Lung (tissue), 12 donors: ENCODE data around the gene CDC42BPA. TPM values are rescaled to one million over a fixed set of nuclear protein-coding genes. Genes with fewer than 3 reads are reported as not detected.

Experiments
- ATAC-seq: fragments of 200-7000 bp; cut with Tn5 transposase; one replicate; pipeline ENCODE4 v1.9.1; 2020; ENCODE audit warnings: moderate number of reproducible peaks; ENCODE audit not compliant: insufficient read depth, low FRiP score
- DNase-seq, 3 donors: peaks; one replicate each; pipeline ENCODE4 v3.0.0-alpha.2; 2013 to 2017
- H3K27ac ChIP-seq, 2 donors: one replicate each; pipeline ENCODE4 v1.5.1; 2013; ENCODE audit warnings: mild to moderate bottlenecking in 2 of 2, moderate library complexity in 2 of 2, control low read depth in 1 of 2, inconsistent platforms in 1 of 2, low read depth in 1 of 2, low read length in 1 of 2
- H3K27me3 ChIP-seq, 3 donors: one replicate each; pipeline ENCODE4 v1.5.1; 2013; ENCODE audit warnings: low read length in 2 of 3; ENCODE audit not compliant: control insufficient read depth in 3 of 3, insufficient read depth in 3 of 3
- H3K36me3 ChIP-seq, 4 donors: one replicate each; pipeline ENCODE4 v1.5.1; 2013; ENCODE audit warnings: low read length in 4 of 4, mild to moderate bottlenecking in 1 of 4, moderate library complexity in 1 of 4; ENCODE audit not compliant: control insufficient read depth in 4 of 4, insufficient read depth in 4 of 4
- H3K4me1 ChIP-seq, 5 donors: one replicate each; pipeline ENCODE4 v1.5.1; 2013; ENCODE audit warnings: low read length in 5 of 5, mild to moderate bottlenecking in 2 of 5, moderate library complexity in 1 of 5; ENCODE audit not compliant: control insufficient read depth in 5 of 5, insufficient read depth in 5 of 5
- H3K4me3 ChIP-seq: one replicate; pipeline ENCODE4 v1.5.1; 2013; ENCODE audit warnings: mild to moderate bottlenecking, control low read depth, moderate library complexity
- H3K9ac ChIP-seq, 2 donors: one replicate each; pipeline ENCODE4 v1.5.1; 2013; ENCODE audit warnings: low read length in 2 of 2, control low read depth in 1 of 2; ENCODE audit not compliant: insufficient read depth in 1 of 2
- H3K9me3 ChIP-seq, 4 donors: one replicate each; pipeline ENCODE4 v1.5.1; 2013; ENCODE audit warnings: low read length in 3 of 4, mild to moderate bottlenecking in 1 of 4, moderate library complexity in 1 of 4; ENCODE audit not compliant: control insufficient read depth in 4 of 4, insufficient read depth in 3 of 4
- WGBS, 2 donors: extraction: QIAGEN DNeasy Blood & Tissue Kit; methylation state at CpG; one replicate each; pipeline ENCODE4 v1.1.7; 2013; 5-methylcytosine and 5-hydroxymethylcytosine counted together
- polyA plus RNA-seq, 2 donors: library from polyadenylated mRNA; stranded (reverse); fragments of 200-250 nt; gene quantifications; one replicate each; pipeline ENCODE4 v1.2.1, GENCODE V29; 2013
- total RNA-seq, 2 donors: library from RNA; depleted of rRNA in 1 of 2; stranded (reverse); fragments of >200 nt in 1 of 2; gene quantifications; one replicate each; pipeline ENCODE4 v1.2.1, GENCODE V29; 2014 to 2021
- TF ChIP-seq, protein P1 (sequence below): IDR thresholded peaks from 2 replicates; pipeline ENCODE4 v1.5.1; 2012; ENCODE audit warnings: mild to moderate bottlenecking; ENCODE audit errors: control extremely low read depth, extremely low read depth
- donor health status: control.
- donor health status: control.
- donor health status: Bipolar disorder and iron deficiency.
- donor health status: healthy.
- donor health status: DM: yes; HTN: yes; CAD: no.

Gene CDC42BPA
- total and polyA plus RNA-seq, 4 donors = 6.4 to 97.4 (median 20.2) TPM

- TF ChIP-seq, protein P1, sequence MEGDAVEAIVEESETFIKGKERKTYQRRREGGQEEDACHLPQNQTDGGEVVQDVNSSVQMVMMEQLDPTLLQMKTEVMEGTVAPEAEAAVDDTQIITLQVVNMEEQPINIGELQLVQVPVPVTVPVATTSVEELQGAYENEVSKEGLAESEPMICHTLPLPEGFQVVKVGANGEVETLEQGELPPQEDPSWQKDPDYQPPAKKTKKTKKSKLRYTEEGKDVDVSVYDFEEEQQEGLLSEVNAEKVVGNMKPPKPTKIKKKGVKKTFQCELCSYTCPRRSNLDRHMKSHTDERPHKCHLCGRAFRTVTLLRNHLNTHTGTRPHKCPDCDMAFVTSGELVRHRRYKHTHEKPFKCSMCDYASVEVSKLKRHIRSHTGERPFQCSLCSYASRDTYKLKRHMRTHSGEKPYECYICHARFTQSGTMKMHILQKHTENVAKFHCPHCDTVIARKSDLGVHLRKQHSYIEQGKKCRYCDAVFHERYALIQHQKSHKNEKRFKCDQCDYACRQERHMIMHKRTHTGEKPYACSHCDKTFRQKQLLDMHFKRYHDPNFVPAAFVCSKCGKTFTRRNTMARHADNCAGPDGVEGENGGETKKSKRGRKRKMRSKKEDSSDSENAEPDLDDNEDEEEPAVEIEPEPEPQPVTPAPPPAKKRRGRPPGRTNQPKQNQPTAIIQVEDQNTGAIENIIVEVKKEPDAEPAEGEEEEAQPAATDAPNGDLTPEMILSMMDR = no peak
- Histone ChIP-seq H3K9me3 (peaks cover 0 to 6% (median 1%) of the 10 kb centered on the region in 4 donors), H3K27ac (no peak overlapping the region), H3K9ac (no peak overlapping the region), H3K36me3 (no peaks in the 10 kb centered on the region), H3K27me3 (no peaks in the 10 kb centered on the region), H3K4me3 (no peak overlapping the region), H3K4me1 (peaks cover 0 to 11% (median 9%) of the 10 kb centered on the region in 5 donors)
- no peak for ATAC-seq
- DNase-seq = no peak
- WGBS, 2 donors = 72 to 86% methylated on average over 6 of the region's 6 CpGs
Measured at GRCh38 chr1:226950871-226951270, 367.4 kb downstream of the CDC42BPA start.

DNA sequence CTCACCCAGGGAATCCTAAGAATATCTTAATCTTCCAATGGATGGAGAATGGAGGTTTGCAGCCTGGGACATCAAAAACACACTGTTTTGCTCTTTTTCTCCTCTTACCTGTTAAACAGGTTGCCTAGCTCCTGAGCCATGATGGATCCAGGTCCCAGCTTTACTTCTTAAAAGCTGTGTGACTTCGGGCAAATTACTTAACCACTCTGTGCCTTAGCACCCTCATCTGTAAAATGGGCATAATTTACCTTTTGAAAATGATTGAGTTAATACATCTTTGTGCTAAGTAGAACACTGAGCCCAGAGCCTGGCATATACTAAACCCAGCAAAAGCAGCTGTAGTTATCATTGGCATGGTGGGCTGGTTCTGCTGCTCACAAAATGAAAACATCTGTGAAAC lies 368.0 kb downstream of the CDC42BPA start:
- ATAC-seq (no peak), DNase-seq (no peak)
- Histone ChIP-seq H3K36me3 (no peaks in the 10 kb centered on the region), H3K27me3 (no peaks in the 10 kb centered on the region), H3K4me3 (no peak overlapping the region), H3K4me1 (peaks cover 0 to 15% (median 12%) of the 10 kb centered on the region in 5 donors), H3K9ac (no peak overlapping the region), H3K9me3 (peaks cover 0 to 6% (median 1%) of the 10 kb centered on the region in 4 donors), H3K27ac (no peak overlapping the region)
- TF ChIP-seq, protein P1 = no peak
- 94 to 97% methylated on average over 1 of the region's 1 CpG for WGBS, 2 donors

GRCh38 chr1:226949401-226949800 lies 368.9 kb downstream of the CDC42BPA start:
- DNase-seq (no peak), ATAC-seq (no peak)
- Histone ChIP-seq H3K9me3 (peaks cover 0 to 6% (median 1%) of the 10 kb centered on the region in 4 donors), H3K36me3 (no peaks in the 10 kb centered on the region), H3K27ac (no peak overlapping the region), H3K4me1 (peaks cover 0 to 23% (median 12%) of the 10 kb centered on the region in 5 donors), H3K27me3 (no peaks in the 10 kb centered on the region), H3K9ac (no peak overlapping the region), H3K4me3 (no peak overlapping the region)
- TF ChIP-seq, protein P1 = no peak
- 94 to 97% methylated on average over 3 of the region's 3 CpGs for WGBS, 2 donors

- DNase-seq = no peak
- 93 to 97% methylated on average over 15 of the region's 15 CpGs for WGBS, 2 donors
- H3K27ac ChIP-seq = no peak overlapping the region
- no peak overlapping the region for H3K9ac ChIP-seq
- TF ChIP-seq, protein P1 = no peak
- H3K9me3 ChIP-seq = peaks cover 0 to 6% (median 1%) of the 10 kb centered on the region in 4 donors
- H3K36me3 ChIP-seq = no peaks in the 10 kb centered on the region
- peaks cover 0 to 22% (median 15%) of the 10 kb centered on the region in 5 donors for H3K4me1 ChIP-seq
- no peak overlapping the region for H3K4me3 ChIP-seq
- ATAC-seq = no peak
- H3K27me3 ChIP-seq = no peaks in the 10 kb centered on the region
Measured at GRCh38 chr1:226948996-226949395, 369.3 kb downstream of the CDC42BPA start.
